GM12878 (cell line): ENCODE data around the gene GEMIN8. TPM values are rescaled to one million over a fixed set of nuclear protein-coding genes. Genes with fewer than 3 reads are reported as not detected.

ENCODE experiments used
- CBFB ChIP-seq: IDR thresholded peaks from 2 replicates; pipeline ENCODE4 v1.6.1; 2016; ENCODE audit warnings: antibody characterized with exemption, low read depth
- CHD1 ChIP-seq: IDR thresholded peaks from 2 replicates; pipeline ENCODE4 v1.6.1; 2012; ENCODE audit warnings: low read depth, low read length, improper control_type of control experiment
- CHD2 ChIP-seq: IDR thresholded peaks from 2 replicates; pipeline ENCODE4 v1.6.1; 2011; ENCODE audit warnings: low read depth, low read length, improper control_type of control experiment, borderline replicate concordance
- CHD4 ChIP-seq: fragments of 200-600 bp; sonication (generic); IDR thresholded peaks from 2 replicates; pipeline ENCODE4 v1.6.1; 2016; ENCODE audit warnings: mild to moderate bottlenecking
- CREM ChIP-seq: IDR thresholded peaks from 2 replicates; pipeline ENCODE4 v1.6.1; 2014; ENCODE audit warnings: antibody characterized with exemption, low read depth
- EED ChIP-seq: sonication (generic); IDR thresholded peaks from 2 replicates; pipeline ENCODE4 v1.6.1; 2016; ENCODE audit warnings: antibody characterized with exemption, low read depth
- ELK1 ChIP-seq: IDR thresholded peaks from 2 replicates; pipeline ENCODE4 v1.6.1; 2012; ENCODE audit warnings: low read depth, low read length, improper control_type of control experiment
- EP300 ChIP-seq, 2 experiments: fragments of 150-350 bp in 1 of 2; IDR thresholded peaks; 2 replicates each; pipeline ENCODE4 v1.6.1; 2011 to 2012; ENCODE audit warnings: low read depth in 2 of 2, low read length in 2 of 2, borderline replicate concordance in 1 of 2, improper control_type of control experiment in 1 of 2, inconsistent platforms in 1 of 2; ENCODE audit not compliant: control insufficient read depth in 1 of 2
- FOS ChIP-seq: IDR thresholded peaks from 3 replicates; pipeline ENCODE4 v1.6.1; 2011; ENCODE audit warnings: borderline replicate concordance; ENCODE audit not compliant: insufficient read length; ENCODE audit errors: extremely low read depth
- GATAD2B ChIP-seq: fragments of 450-650 bp; conservative IDR thresholded peaks from 2 replicates; pipeline ENCODE4 v1.6.1; 2017; ENCODE audit warnings: low read depth, mild to moderate bottlenecking, moderate library complexity
- HCFC1 ChIP-seq: fragments of 150-350 bp; IDR thresholded peaks from 2 replicates; pipeline ENCODE4 v1.6.1; 2014; ENCODE audit warnings: low read length
- JUNB ChIP-seq: IDR thresholded peaks from 2 replicates; pipeline ENCODE4 v1.6.1; 2016; ENCODE audit warnings: antibody characterized with exemption, mild to moderate bottlenecking
- MEF2B ChIP-seq: fragments of 450-650 bp; IDR thresholded peaks from 2 replicates; pipeline ENCODE4 v1.6.1; 2018; ENCODE audit warnings: mild to moderate bottlenecking, moderate library complexity; ENCODE audit not compliant: partially characterized antibody, poor library complexity, severe bottlenecking
- MYC ChIP-seq: IDR thresholded peaks from 2 replicates; pipeline ENCODE4 v1.6.1; 2011; ENCODE audit warnings: mild to moderate bottlenecking, low read length, moderate library complexity, inconsistent platforms; ENCODE audit not compliant: insufficient read depth, insufficient replicate concordance, insufficient read length, severe bottlenecking
- NR2C2 ChIP-seq: IDR thresholded peaks from 2 replicates; pipeline ENCODE4 v1.6.1; 2011; ENCODE audit warnings: borderline replicate concordance, low read depth; ENCODE audit not compliant: control insufficient read depth, insufficient read length
- NR2F1 ChIP-seq: fragments of 450-650 bp; conservative IDR thresholded peaks from 2 replicates; pipeline ENCODE4 v1.6.1; 2017; ENCODE audit warnings: mild to moderate bottlenecking
- PBX3 ChIP-seq: IDR thresholded peaks from 2 replicates; pipeline ENCODE4 v1.6.1; 2011; ENCODE audit warnings: mild to moderate bottlenecking, low read depth, low read length, moderate library complexity; ENCODE audit not compliant: insufficient replicate concordance
- POLR2AphosphoS5 ChIP-seq: IDR thresholded peaks from 2 replicates; pipeline ENCODE4 v1.6.1; 2011; ENCODE audit warnings: mild to moderate bottlenecking, low read length, inconsistent platforms
- RUNX3 ChIP-seq: IDR thresholded peaks from 2 replicates; pipeline ENCODE4 v1.6.1; 2012; ENCODE audit warnings: low read length, inconsistent platforms
- SMC3 ChIP-seq: IDR thresholded peaks from 2 replicates; pipeline ENCODE4 v1.6.1; 2011; ENCODE audit warnings: low read length, improper control_type of control experiment, borderline replicate concordance
- TARDBP ChIP-seq: IDR thresholded peaks from 2 replicates; pipeline ENCODE4 v1.6.1; 2016; ENCODE audit warnings: borderline replicate concordance
- TCF12 ChIP-seq: IDR thresholded peaks from 2 replicates; pipeline ENCODE4 v1.6.1; 2011; ENCODE audit warnings: low read depth, mild to moderate bottlenecking, low read length
- USF2 ChIP-seq: IDR thresholded peaks from 2 replicates; pipeline ENCODE4 v1.6.1; 2011; ENCODE audit warnings: low read depth, low read length, improper control_type of control experiment, borderline replicate concordance
- ZNF687 ChIP-seq: fragments of 450-650 bp; IDR thresholded peaks from 2 replicates; pipeline ENCODE4 v1.6.1; 2017; ENCODE audit warnings: mild to moderate bottlenecking, moderate library complexity
- polyA plus RNA-seq, 11 experiments: library from polyadenylated mRNA; depleted of rRNA in 4 of 11; unstranded in 6 of 11; stranded (reverse) in 5 of 11; fragments of >200 nt; fragmentation: Nextera tagmentation in 4 of 11; fragmentation: Illumina TruSeq in 1 of 11; extraction: Ambion mirVana in 4 of 11; extraction: Trizol in 1 of 11; gene quantifications; 1 replicate in 1 of 11; 2 replicates in 10 of 11; pipeline versions ENCODE4 v1.2.1 to v1.2.3, GENCODE V29; 2011 to 2016; ENCODE audit warnings: inconsistent platforms in 2 of 11, missing spikeins in 2 of 11, low read depth in 1 of 11
- total RNA-seq, 4 experiments: library from RNA; depleted of rRNA in 3 of 4; stranded (reverse); fragments of >200 nt in 3 of 4; fragmentation: Illumina TruSeq in 1 of 4; extraction: Trizol in 1 of 4; gene quantifications; 2 replicates each; pipeline versions ENCODE4 v1.2.1 to v1.2.3, GENCODE V29; 2013 to 2021

The GEMIN8 gene
- total and polyA plus RNA-seq, 10 of the 15 experiments (the other 5 are each of a cell fraction or from before 2014, with no cell fraction given) = 18.4 to 87.0 (median 27.7) TPM

- TF ChIP-seq PBX3 (no peak), POLR2AphosphoS5 (peak; percentile 42; the same call in 1 of the 2 replicates), CHD2 (peak; percentile 64; the same call in 1 of the 2 replicates), JUNB (no peak), SMC3 (no peak; the same call in 1 of the 2 replicates), NR2C2 (no peak), MEF2B (peak; percentile 49), GATAD2B (peak; percentile 79), CHD1 (no peak), USF2 (peak; percentile 79), TARDBP (no peak), NR2F1 (no peak), TCF12 (peak; percentile 56; the same call in 1 of the 2 replicates), FOS (no peak), CBFB (no peak), ELK1 (peak; percentile 95), CREM (peak; percentile 94), ZNF687 (peak; percentile 41), EP300 (IDR thresholded peaks at IDR 0.05; ENCODE audit: borderline replicate concordance in 1 of 2, control insufficient read depth in 1 of 2, low read depth in 2 of 2, low read length in 2 of 2) (0 out of 4 replicates have a peak, but pooled peaks of 1 of the 2 experiments have one; percentile 4), RUNX3 (peak; percentile 56), CHD4 (no peak), EED (peak; percentile 23; the same call in 1 of the 2 replicates), HCFC1 (peak; percentile 58), MYC (peak; percentile 74)
Observed at GRCh38 chrX:14029425-14030173, at the start of gene GEMIN8 (continued).
